Measurements from ENCODE around the gene TUBE1.

DNA sequence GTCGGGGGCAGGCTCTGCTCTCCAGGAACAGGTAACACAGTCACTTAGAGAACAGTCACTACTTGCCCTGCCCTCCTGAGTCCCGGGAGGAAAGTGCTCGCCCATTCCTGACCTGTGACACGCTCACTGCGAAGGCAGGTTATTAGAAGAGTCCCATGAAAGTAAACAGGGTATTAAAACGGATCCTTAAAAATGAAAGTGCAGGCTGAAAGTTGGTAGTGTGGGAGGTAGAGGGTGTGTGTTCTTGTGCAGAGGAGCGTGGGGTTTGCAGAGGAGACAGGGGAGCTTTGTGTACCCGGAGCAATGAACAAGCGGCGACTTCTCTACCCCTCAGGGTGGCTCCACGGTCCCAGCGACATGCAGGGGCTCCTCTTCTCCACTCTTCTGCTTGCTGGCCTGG lies 33.3 kb downstream of the TUBE1 start, which contains the start of gene CCN6:
- TF ChIP-seq CTCF (IDR thresholded peaks at IDR 0.05) (no peak), POLR2A (IDR thresholded peaks at IDR 0.05) (no peak)
